GM12801 (cell line): ENCODE data around the gene PROM2.

Experiments used
- TF ChIP-seq, protein P1 (sequence below): IDR thresholded peaks from one replicate; pipeline ENCODE4 v1.5.1; 2011; ENCODE audit warnings: control low read depth; ENCODE audit not compliant: insufficient read length; ENCODE audit errors: extremely low read depth

PROM2 gene

DNA sequence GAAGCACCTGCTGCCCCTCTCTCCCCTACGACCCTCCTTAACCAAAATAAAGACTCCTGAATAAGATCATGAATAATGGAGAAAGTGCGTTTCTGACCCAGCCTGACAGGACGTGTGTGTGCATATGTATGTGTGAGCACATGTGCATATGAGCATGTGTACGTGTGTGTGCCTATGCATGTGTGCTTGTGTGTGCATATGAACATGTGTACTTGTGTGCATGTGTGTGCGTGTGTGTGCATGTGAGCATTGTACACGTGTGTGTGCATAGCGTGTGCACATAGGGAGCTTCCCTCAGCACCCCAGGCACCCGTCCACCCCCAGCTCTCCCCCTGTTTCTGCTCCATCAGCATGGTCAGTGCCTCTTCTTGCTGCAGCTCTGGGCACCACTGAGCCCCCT is 33.6 kb downstream of the PROM2 start:
- TF ChIP-seq, protein P1, sequence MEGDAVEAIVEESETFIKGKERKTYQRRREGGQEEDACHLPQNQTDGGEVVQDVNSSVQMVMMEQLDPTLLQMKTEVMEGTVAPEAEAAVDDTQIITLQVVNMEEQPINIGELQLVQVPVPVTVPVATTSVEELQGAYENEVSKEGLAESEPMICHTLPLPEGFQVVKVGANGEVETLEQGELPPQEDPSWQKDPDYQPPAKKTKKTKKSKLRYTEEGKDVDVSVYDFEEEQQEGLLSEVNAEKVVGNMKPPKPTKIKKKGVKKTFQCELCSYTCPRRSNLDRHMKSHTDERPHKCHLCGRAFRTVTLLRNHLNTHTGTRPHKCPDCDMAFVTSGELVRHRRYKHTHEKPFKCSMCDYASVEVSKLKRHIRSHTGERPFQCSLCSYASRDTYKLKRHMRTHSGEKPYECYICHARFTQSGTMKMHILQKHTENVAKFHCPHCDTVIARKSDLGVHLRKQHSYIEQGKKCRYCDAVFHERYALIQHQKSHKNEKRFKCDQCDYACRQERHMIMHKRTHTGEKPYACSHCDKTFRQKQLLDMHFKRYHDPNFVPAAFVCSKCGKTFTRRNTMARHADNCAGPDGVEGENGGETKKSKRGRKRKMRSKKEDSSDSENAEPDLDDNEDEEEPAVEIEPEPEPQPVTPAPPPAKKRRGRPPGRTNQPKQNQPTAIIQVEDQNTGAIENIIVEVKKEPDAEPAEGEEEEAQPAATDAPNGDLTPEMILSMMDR: no peak

DNA sequence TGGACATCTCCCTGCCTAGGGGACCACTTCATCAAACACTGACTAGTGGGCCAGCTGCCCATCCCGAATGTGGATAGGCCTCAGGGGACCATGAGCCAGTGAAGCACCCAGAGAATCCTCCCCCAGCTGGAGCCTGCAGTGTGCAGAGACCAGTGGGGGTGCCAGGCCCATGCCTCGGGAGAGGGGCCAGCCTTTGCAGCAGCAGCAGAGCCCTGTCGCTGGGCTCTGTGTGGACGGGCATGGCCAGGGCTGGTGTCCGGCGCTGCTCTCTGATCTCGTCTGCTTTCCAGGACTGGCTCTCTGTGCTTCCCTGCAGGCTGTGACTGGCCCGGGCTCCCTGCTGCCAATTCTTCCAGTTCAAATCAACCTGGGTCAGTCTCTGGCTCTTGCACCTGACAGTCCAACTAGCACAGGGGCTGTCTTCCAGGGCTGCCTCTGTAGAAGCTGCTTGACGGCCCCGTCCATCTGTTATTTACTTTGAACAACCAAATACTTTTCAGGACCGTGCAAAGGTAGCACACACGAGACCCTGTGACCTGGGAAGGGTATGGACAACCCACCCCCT is 34.3 kb downstream of the PROM2 start:
- TF ChIP-seq, protein P1: no peak

DNA sequence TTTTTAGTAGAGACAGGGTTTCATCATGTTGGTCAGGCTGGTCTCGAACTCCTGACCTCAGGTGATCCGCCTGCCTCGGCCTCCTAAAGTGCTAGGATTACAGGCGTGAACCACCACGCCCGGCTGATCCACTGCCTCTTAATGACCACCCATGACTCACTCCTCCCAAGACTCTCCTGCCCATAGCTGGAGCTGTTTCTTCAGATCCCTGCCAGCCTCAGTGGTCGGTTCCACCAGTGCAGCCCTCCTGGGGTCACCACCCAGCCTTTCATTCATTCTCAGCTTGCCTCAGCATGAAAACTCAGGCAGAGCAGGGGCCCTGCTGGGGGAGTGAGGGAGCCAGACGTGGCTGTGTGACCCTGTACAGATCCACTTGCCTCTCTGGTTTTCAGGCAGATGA is 35.4 kb downstream of the PROM2 start:
- TF ChIP-seq, protein P1: no peak

DNA sequence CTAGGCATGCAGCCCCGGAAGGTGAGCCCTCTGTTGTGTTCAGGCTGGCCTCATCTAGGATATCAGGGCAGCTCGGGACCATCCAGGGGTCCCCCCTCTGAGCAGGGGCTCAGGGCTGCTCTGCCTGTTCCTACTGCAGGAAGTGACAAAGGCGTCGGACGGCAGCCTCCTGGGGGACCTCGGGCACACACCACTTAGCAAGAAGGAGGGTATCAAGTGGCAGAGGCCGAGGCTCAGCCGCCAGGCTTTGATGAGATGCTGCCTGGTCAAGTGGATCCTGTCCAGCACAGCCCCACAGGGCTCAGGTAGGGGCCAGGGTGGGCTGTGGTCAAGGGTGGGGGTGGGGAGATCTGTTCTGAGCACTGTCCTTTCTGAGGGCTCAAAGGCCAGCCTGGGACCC is 36.0 kb downstream of the PROM2 start:
- TF ChIP-seq, protein P1: no peak

DNA sequence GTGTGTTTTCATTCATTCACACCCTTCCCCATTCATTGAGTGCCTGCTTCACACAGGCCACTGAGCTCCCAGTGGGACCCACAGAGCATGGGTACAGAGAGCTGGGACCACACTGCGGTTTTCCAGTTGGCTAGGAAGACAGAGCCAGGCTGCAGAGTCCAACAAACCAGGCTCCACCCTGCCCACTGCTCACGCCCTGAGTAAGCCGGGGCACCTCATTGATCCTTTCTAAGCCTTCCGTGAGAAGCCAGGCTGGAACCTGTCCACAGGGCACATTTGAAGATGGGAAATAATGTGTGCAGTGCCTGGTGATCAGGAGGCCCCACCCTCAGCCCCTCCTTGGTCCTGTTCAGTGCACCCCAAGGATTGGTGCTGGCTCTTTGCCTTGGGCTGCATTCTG is 36.4 kb downstream of the PROM2 start:
- TF ChIP-seq, protein P1: no peak

DNA sequence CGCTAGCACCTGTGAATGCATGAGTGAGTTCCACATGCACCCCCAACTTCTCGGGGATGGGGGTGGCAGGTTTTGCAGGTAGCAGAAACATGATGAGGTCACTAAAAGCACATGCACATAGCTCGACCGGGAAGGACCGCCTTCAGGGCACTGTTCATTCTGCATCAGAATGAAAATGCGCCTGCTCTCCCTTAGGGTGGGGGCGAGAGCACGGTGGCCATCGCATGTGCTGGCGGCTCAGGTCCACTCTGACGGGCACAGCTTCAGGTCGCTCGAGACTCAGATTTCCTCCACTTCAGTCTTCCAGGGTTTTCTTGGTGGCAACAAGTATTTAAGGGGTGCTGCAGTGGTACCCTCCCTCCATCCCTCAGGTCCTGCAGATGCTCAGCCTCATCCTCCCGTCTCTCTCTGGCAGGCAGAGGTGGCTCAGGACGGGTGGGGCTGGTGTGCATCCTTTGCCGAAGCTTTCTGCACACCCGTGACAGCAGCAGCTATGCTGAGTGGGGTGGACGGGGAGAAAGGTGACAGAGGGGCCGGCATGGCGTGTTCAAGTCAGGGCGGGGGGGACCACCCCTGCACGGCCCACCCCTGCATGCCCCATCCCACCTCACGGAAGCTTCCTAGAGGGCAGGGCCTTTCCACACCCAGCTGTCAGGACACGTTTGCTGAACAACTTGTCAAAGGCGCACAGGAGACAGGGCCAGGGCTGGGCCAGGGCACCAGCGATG is 37.7 kb downstream of the PROM2 start:
- TF ChIP-seq, protein P1: no peak

DNA sequence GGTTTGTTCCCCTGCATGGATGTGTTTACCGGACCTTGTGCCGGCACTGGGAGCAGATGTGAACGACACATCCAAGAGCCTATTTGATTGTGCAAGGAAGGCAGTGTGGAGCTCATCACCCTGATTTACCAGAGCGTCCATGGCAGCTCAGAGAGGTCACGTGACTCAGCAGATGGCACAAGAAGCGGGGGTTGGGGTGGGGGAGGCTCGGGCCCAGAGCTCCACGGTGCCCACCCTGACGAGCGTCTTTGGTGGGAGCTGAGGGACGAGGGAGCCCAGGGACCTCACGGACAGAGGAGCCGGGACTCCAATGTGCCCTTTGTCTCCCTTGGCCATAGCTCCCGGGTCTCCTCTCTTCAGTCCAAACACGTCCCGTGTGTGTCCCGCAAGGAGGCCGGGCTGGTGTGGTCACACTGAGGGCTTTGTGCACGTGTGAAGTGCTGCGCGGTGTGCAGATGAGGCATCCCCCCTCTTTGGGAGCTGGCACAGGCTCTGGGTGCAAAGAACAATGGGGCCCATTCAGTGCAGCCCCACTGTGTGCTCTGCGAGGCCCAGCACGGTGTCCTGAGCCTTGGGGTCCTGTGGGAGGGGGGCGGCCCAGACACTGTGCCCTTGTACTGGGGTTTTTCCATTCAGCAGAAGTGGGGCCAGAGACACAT is 38.4 kb downstream of the PROM2 start:
- TF ChIP-seq, protein P1: no peak
